ENCODE measurements around the gene IRAK1. TPM values are rescaled to one million over a fixed set of nuclear protein-coding genes. Genes with fewer than 3 reads are reported as not detected.

IRAK1 gene
- total and polyA plus RNA-seq, 2 of the 13 experiments (the other 11 are each of a cell fraction or from before 2014, with no cell fraction given) = 57.7 to 77.3 TPM

- H3K27ac ChIP-seq (ENCODE audit: extremely low read length, insufficient read depth, low read length) = no peak overlapping the region
- no peak for ATAC-seq
- no peaks in the 10 kb centered on the region for H4K20me1 ChIP-seq (ENCODE audit: insufficient read depth, low read length)
- no peak overlapping the region for H3K4me3 ChIP-seq (replicated peaks in 1 of 3; ENCODE audit: insufficient read depth in 1 of 3, low read depth in 2 of 3, low read length in 3 of 3)
- H3K36me3 ChIP-seq (replicated peaks in 1 of 2; ENCODE audit: control insufficient read depth in 1 of 2, insufficient read depth in 2 of 2, low read length in 2 of 2) = no peaks in the 10 kb centered on the region
- H3K27me3 ChIP-seq (ENCODE audit: control insufficient read depth in 1 of 2, insufficient read depth in 2 of 2, low read length in 2 of 2) = no peaks in the 10 kb centered on the region
- in situ Hi-C loops (cut with HindIII; ENCODE audit: extremely low pct_ligation_motif_present, low pct_unique_long_range_greater_than_20kb) (no loop called here), intact Hi-C loops (cut with micrococcal nuclease; ENCODE audit: unreplicated experiment) (no loop called here)
- DNase-seq (ENCODE audit: low spot score) = no peak
- no peaks in the 10 kb centered on the region for H3K4me1 ChIP-seq (ENCODE audit: insufficient read depth, low read length)
- FAIRE-seq = no peak
- no peak overlapping the region for H2AFZ ChIP-seq (ENCODE audit: low read length)
- no peaks in the 10 kb centered on the region for H3K79me2 ChIP-seq (ENCODE audit: insufficient read depth, low read length)
- WGBS (ENCODE audit: low lambda C conversion rate) = 100% methylated on average over 7 of the region's 17 CpGs
- TF ChIP-seq ZNF687 (CRISPR knock-in tag; IDR thresholded peaks at IDR 0.05) = peak; percentile 12; the same call in 1 of the 2 replicates
- no peak for TF ChIP-seq SMARCC2 (IDR thresholded peaks at IDR 0.05)
- peak; percentile 87 for TF ChIP-seq NFE2L2 (IDR thresholded peaks at IDR 0.05; ENCODE audit: low read length)
- BruUV-seq (replicated peaks) = no TSS peak
- no peaks in the 10 kb centered on the region for H3K9me3 ChIP-seq (ENCODE audit: low read length)
- no peak overlapping the region for H3K9ac ChIP-seq (ENCODE audit: insufficient read depth, low read depth, low read length)
- H3K4me2 ChIP-seq (ENCODE audit: low read depth, low read length) = no peak overlapping the region
- POLR2A ChIA-PET = no interaction called here
- CTCF ChIA-PET (ENCODE audit: low intra/inter-chr PET ratio, low total read pairs) = no interaction called here
These were observed 17.4 kb downstream of the IRAK1 start for GRCh38 chrX:154002215-154002719.

- ATAC-seq (no peak), FAIRE-seq (no peak), DNase-seq (ENCODE audit: low spot score) (no peak)
- no peak overlapping the region for H3K4me3 ChIP-seq (replicated peaks in 1 of 3; ENCODE audit: insufficient read depth in 1 of 3, low read depth in 2 of 3, low read length in 3 of 3)
- no peak overlapping the region for H3K27ac ChIP-seq (ENCODE audit: extremely low read length, insufficient read depth, low read length)
- no TSS peak for BruUV-seq (replicated peaks)
- CTCF ChIA-PET (ENCODE audit: low intra/inter-chr PET ratio, low total read pairs) = no interaction called here
- no peaks in the 10 kb centered on the region for H4K20me1 ChIP-seq (ENCODE audit: insufficient read depth, low read length)
- no peaks in the 10 kb centered on the region for H3K27me3 ChIP-seq (ENCODE audit: control insufficient read depth in 1 of 2, insufficient read depth in 2 of 2, low read length in 2 of 2)
- intact Hi-C loops (cut with micrococcal nuclease; ENCODE audit: unreplicated experiment) (no loop called here), in situ Hi-C loops (cut with HindIII; ENCODE audit: extremely low pct_ligation_motif_present, low pct_unique_long_range_greater_than_20kb) (no loop called here)
- no peaks in the 10 kb centered on the region for H3K9me3 ChIP-seq (ENCODE audit: low read length)
- H3K36me3 ChIP-seq (replicated peaks in 1 of 2; ENCODE audit: control insufficient read depth in 1 of 2, insufficient read depth in 2 of 2, low read length in 2 of 2) = no peaks in the 10 kb centered on the region
- WGBS (ENCODE audit: low lambda C conversion rate) = no CpG with 5 or more reads among the region's 5 CpGs
- no peaks in the 10 kb centered on the region for H3K4me1 ChIP-seq (ENCODE audit: insufficient read depth, low read length)
- H3K4me2 ChIP-seq (ENCODE audit: low read depth, low read length) = no peak overlapping the region
- POLR2A ChIA-PET = interaction anchor here (1.4 kb wide), 1 partner anchor 10 kb away, joined by 5 read pairs; no protein-coding TSS in a partner anchor
- H3K79me2 ChIP-seq (ENCODE audit: insufficient read depth, low read length) = no peaks in the 10 kb centered on the region
- H3K9ac ChIP-seq (ENCODE audit: insufficient read depth, low read depth, low read length) = no peak overlapping the region
- H2AFZ ChIP-seq (ENCODE audit: low read length) = no peak overlapping the region
- TF ChIP-seq SETDB1 (CRISPR knock-in tag; IDR thresholded peaks at IDR 0.05; ENCODE audit: borderline replicate concordance) (no peak), PAWR (CRISPR knock-in tag; IDR thresholded peaks at IDR 0.05; ENCODE audit: borderline replicate concordance) (no peak), HES4 (CRISPR knock-in tag; IDR thresholded peaks at IDR 0.05; ENCODE audit: borderline replicate concordance) (no peak), NFKB2 (CRISPR knock-in tag; IDR thresholded peaks at IDR 0.05; ENCODE audit: borderline replicate concordance) (no peak), HNRNPK (IDR thresholded peaks at IDR 0.05; ENCODE audit: low read depth, low read length, poor library complexity, severe bottlenecking) (no peak), MED8 (CRISPR knock-in tag; IDR thresholded peaks at IDR 0.05; ENCODE audit: insufficient replicate concordance) (no peak), ERF (CRISPR knock-in tag; IDR thresholded peaks at IDR 0.05) (no peak), ZNF780A (CRISPR knock-in tag; IDR thresholded peaks at IDR 0.05) (no peak), JUNB (CRISPR knock-in tag; IDR thresholded peaks at IDR 0.05; ENCODE audit: borderline replicate concordance) (no peak), FOXP1 (IDR thresholded peaks at IDR 0.05) (no peak), FOXP1 (CRISPR knock-in tag; IDR thresholded peaks at IDR 0.05) (no peak), CHD2 (IDR thresholded peaks at IDR 0.05; ENCODE audit: low read depth, low read length) (no peak), ARID2 (CRISPR knock-in tag; IDR thresholded peaks at IDR 0.05; ENCODE audit: borderline replicate concordance) (no peak), GATA4 (IDR thresholded peaks at IDR 0.05; ENCODE audit: borderline replicate concordance, low read depth) (no peak)
These were observed 19.7 kb downstream of the IRAK1 start for GRCh38 chrX:154000051-154000450.

All from HepG2 (cell line).